Measurements from ENCODE around the gene NUDCD3. TPM values are rescaled to one million over a fixed set of nuclear protein-coding genes. Genes with fewer than 3 reads are reported as not detected.
"Not testable (repeated sequence)": the region's sequence is repeated elsewhere in the genome, so short reads cannot be mapped to it uniquely, and the experiment has no call there.

NUDCD3 gene
- total RNA-seq, 2 donors from 2014 or later: 20.4 to 20.8 TPM

DNA sequence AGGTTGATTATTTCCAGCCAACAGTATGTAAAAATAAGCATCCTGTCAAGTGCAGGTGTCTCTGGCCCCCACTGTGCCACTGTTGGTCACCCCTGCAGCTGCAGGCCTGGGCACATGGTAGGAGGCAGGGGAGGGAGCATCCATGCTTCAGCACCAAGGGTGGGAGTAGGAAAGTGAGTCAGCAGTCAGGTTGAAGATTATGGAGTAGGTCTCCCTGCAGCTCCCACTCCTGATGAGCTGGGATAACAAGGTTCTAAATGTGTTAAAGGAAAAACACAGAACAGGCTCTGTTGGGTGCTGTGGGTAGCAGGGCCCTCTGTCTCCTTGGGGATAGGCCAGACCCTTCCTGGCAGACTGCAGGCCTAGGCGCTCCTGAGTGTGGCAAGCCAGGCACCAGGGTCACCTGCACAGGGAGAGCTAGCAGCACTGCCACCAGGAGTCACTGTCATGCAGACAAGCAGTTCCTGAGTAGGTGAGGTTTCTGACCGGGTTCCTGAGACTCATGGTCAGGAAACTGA is 59.3 kb downstream of the NUDCD3 start:
- Histone ChIP-seq H3K9me3 (no peaks in the 10 kb centered on the region), H3K27ac (no peak overlapping the region), H3K4me1 (no peaks in the 10 kb centered on the region), H3K27me3 (no peaks in the 10 kb centered on the region), H3K4me3 (no peak overlapping the region), H3K36me3 (replicated peaks in 1 of 2; ENCODE audit: insufficient read depth in 1 of 2, low read depth in 2 of 2) (peaks cover 0 to 5% of the 10 kb centered on the region in 2 donors)
- ATAC-seq (no peak), DNase-seq (peak; percentile 16 to 35 (median 26))
- WGBS, 2 donors: 75 to 83% methylated on average over 2 of the region's 2 CpGs
- intact Hi-C loops (cut with DNase I): no loop called here
- TF ChIP-seq, protein P1, sequence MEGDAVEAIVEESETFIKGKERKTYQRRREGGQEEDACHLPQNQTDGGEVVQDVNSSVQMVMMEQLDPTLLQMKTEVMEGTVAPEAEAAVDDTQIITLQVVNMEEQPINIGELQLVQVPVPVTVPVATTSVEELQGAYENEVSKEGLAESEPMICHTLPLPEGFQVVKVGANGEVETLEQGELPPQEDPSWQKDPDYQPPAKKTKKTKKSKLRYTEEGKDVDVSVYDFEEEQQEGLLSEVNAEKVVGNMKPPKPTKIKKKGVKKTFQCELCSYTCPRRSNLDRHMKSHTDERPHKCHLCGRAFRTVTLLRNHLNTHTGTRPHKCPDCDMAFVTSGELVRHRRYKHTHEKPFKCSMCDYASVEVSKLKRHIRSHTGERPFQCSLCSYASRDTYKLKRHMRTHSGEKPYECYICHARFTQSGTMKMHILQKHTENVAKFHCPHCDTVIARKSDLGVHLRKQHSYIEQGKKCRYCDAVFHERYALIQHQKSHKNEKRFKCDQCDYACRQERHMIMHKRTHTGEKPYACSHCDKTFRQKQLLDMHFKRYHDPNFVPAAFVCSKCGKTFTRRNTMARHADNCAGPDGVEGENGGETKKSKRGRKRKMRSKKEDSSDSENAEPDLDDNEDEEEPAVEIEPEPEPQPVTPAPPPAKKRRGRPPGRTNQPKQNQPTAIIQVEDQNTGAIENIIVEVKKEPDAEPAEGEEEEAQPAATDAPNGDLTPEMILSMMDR (IDR thresholded peaks at IDR 0.05): peak in 1 of 7 experiments; percentile 9
- TF ChIP-seq POLR2A (IDR thresholded peaks at IDR 0.05): no peak

DNA sequence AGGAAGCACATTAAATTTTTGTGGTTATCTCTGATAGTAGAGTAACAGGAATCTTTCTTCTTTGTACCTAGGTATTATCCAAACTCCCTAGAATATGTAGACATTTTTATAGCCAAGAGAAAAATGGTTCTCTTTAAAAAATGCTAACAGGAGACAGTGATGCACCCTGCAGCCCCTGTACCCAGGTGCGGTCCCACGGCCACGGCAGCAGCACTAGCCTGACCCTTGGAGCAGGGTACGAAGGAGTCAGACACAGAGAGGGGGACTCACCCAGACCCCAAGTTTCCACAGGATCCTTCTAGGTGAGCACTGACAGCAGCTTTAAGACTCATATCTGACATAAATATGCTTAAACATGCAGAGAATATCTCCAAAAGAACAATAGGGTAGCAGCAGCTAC is 60.4 kb downstream of the NUDCD3 start:
- TF ChIP-seq POLR2A (IDR thresholded peaks at IDR 0.05): no peak
- TF ChIP-seq, protein P1 (IDR thresholded peaks at IDR 0.05): no peak
- Histone ChIP-seq H3K9me3 (no peaks in the 10 kb centered on the region), H3K27me3 (no peaks in the 10 kb centered on the region), H3K4me3 (no peak overlapping the region), H3K36me3 (replicated peaks in 1 of 2; ENCODE audit: insufficient read depth in 1 of 2, low read depth in 2 of 2) (peaks cover 0 to 5% of the 10 kb centered on the region in 2 donors), H3K4me1 (no peaks in the 10 kb centered on the region), H3K27ac (no peak overlapping the region)
- 94 to 96% methylated on average over 4 of the region's 4 CpGs for WGBS, 2 donors
- DNase-seq (no peak), ATAC-seq (no peak)
- intact Hi-C loops (cut with DNase I): no loop called here

DNA sequence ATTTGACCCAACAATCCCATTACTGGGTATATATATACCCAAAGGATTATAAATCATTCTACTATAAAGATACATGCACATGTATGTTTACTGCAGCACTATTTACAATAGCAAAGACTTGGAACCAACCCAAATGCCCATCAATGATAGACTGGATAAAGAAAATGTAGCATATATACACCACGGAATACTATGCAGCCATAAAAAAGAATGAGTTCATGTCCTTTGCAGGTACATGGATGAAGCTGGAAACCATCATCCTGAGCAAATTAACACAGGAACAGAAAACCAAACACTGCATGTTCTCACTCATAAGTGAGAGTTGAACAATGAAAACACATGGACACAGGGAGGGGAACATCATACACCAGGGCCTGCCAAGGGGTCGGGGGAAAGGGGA is 65.7 kb downstream of the NUDCD3 start:
- H3K27me3 ChIP-seq; H3K27ac ChIP-seq; ATAC-seq; intact Hi-C loops (cut with DNase I); H3K9me3 ChIP-seq; H3K4me3 ChIP-seq; H3K4me1 ChIP-seq; DNase-seq; H3K36me3 ChIP-seq (replicated peaks in 1 of 2; ENCODE audit: insufficient read depth in 1 of 2, low read depth in 2 of 2): not testable (repeated sequence)
- 92 to 93% methylated on average over 2 of the region's 2 CpGs for WGBS, 2 donors

DNA sequence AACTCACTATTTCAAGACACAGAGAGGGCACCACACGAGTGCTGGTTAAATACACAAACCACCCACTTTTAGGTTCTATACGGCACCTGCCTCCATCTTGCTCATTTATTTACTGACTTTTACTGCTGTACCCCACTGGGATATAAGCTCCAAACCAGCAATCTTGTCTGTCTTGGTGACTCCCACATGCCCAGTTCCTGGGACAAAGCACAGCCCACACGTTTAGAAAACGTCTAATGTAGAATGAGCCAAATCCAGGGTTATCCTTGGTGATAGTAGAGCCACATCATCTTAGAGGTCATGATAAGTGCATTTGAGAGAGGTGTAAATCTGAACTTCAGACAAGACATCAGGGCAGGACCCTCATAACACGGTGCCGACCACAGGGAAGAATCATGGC is 73.5 kb downstream of the NUDCD3 start:
- intact Hi-C loops (cut with DNase I): no loop called here
- 90% methylated on average over 6 of the region's 6 CpGs for WGBS, 2 donors
- ATAC-seq: no peak
- TF ChIP-seq, protein P1 (IDR thresholded peaks at IDR 0.05): no peak
- TF ChIP-seq POLR2A (IDR thresholded peaks at IDR 0.05): no peak
- H3K4me3 ChIP-seq: no peak overlapping the region
- H3K36me3 ChIP-seq (replicated peaks in 1 of 2; ENCODE audit: insufficient read depth in 1 of 2, low read depth in 2 of 2): no peaks in the 10 kb centered on the region
- H3K27ac ChIP-seq: no peak overlapping the region
- no peak for DNase-seq
- H3K9me3 ChIP-seq: no peaks in the 10 kb centered on the region
- no peaks in the 10 kb centered on the region for H3K4me1 ChIP-seq
- H3K27me3 ChIP-seq: no peaks in the 10 kb centered on the region

DNA sequence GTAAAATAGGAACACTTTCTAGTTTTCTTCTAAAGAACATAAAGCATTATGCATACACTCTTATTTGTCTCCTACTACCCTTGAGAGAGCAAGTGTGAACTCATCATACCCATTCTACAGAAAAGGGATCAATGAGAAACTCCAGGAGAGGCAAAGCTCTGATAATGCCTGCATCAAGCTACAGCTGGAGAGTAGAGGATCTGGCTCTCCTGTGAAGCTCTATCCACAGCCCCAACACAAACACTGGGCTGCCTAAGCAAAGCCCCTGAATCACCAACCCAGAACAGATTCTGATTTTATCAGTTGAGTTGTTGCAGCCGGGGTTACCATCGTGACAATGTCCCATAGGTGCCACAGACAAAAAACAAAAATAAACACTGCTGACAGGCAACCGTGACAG is 74.9 kb downstream of the NUDCD3 start:
- no peaks in the 10 kb centered on the region for H3K4me1 ChIP-seq
- no peaks in the 10 kb centered on the region for H3K36me3 ChIP-seq (replicated peaks in 1 of 2; ENCODE audit: insufficient read depth in 1 of 2, low read depth in 2 of 2)
- no peak for TF ChIP-seq POLR2A (IDR thresholded peaks at IDR 0.05)
- TF ChIP-seq, protein P1 (IDR thresholded peaks at IDR 0.05): no peak
- no peaks in the 10 kb centered on the region for H3K9me3 ChIP-seq
- 77 to 83% methylated on average over 3 of the region's 3 CpGs for WGBS, 2 donors
- H3K27ac ChIP-seq: no peak overlapping the region
- H3K27me3 ChIP-seq: no peaks in the 10 kb centered on the region
- intact Hi-C loops (cut with DNase I): no loop called here
- no peak overlapping the region for H3K4me3 ChIP-seq
- ATAC-seq: no peak
- no peak for DNase-seq
